Measurements from ENCODE around the gene SLC6A17.
A peak's percentile ranks its signal among the peaks of the same experiment; 100 is the strongest.

SLC6A17 gene

GRCh38 chr1:110150330-110151174 lies at the start of gene SLC6A17:
TSS of gene SLC6A17 (plus strand) at chr1:110150494. CDS start at chr1:110166930, 16,436 bp downstream.
- DNase-seq (ENCODE audit: low read depth): no peak

- no peak for DNase-seq (ENCODE audit: low read depth)
These were observed 48.2 kb upstream of the SLC6A17 start for GRCh38 chr1:110102081-110102480.

- peak; percentile 23 for DNase-seq (ENCODE audit: low read depth)
These were observed 44.0 kb upstream of the SLC6A17 start for GRCh38 chr1:110106013-110106941.

- no peak for DNase-seq (ENCODE audit: low read depth)
These were observed 42.3 kb upstream of the SLC6A17 start for GRCh38 chr1:110107867-110108469.

DNA sequence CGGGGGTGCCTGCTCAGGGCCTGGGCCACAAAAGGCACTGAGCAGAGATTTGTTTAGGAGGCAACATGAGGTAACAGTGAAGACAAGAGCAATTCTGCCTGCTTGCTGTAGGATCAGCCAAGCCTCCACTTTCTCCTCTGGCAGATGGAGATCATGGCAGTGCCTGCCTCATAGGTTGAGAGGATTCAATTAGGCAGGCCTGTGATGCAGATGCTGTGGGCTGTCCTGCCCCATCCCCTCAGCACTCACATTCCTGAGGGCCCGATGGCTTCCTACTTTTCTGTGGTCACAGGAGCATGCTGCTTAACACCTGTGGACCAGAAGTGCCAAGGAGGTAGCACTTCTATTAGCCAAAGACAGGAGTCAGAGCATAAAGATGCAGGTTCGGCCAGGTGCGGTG lies 39.2 kb upstream of the SLC6A17 start:
- DNase-seq (ENCODE audit: low read depth): no peak

DNA sequence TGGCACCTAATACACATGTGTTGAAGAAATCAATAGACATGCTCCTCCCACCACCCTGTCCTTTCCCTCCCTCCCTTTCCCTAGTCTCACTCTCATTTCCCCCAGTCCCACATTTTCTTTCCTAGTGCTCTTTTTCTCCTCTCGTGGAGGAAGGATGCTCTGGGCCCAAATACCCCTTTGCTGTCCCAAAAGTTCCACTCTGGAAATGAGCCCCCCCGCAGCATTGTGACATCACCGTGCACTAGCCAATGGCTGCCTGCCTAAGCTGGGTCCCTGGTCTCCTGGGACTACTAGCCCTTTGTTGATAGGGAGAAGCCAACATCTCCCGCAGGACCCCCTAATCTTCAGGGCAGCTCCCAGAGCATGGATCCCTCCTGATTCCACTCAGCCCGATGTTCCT lies 38.2 kb upstream of the SLC6A17 start, which contains the start of gene UBL4B:
UBL4B (plus strand) TSS at position 301 of the 400 bp plus-strand sequence; CDS start at position 393, 92 bp downstream.
- no peak for DNase-seq (ENCODE audit: low read depth)

DNA sequence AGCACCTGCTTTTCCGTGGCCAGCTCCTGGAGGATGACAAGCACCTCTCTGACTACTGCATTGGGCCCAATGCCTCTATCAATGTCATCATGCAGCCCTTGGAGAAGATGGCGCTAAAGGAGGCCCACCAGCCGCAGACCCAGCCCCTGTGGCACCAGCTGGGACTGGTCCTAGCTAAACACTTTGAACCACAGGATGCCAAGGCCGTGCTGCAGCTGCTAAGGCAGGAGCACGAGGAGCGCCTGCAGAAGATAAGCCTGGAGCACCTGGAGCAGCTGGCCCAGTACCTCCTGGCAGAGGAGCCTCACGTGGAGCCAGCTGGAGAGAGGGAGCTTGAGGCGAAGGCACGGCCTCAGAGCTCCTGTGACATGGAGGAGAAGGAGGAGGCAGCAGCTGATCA lies 37.6 kb upstream of the SLC6A17 start:
- DNase-seq (ENCODE audit: low read depth): no peak

DNA sequence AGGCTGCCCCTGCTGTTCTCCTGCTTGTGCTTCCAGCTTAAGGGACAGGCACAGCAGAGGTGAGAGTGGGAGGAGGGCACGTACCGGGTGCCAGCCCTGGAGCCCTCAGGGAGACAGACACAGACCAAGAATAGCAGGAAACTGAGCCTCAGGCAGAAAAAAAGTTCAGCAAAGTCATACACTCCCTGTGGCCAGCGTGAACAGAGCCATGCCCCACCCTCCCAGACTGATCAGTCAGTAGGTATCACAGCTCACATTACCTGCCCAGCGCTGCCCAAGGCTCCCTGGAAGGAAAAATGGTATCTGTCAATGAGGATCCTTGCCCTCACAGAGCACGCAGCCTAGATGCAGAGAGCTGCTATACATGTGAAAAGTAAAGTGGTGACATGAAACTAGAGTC lies 36.7 kb upstream of the SLC6A17 start:
- no peak for DNase-seq (ENCODE audit: low read depth)

- no peak for DNase-seq (ENCODE audit: low read depth)
These were observed 36.1 kb upstream of the SLC6A17 start for GRCh38 chr1:110114173-110114572.

- DNase-seq (ENCODE audit: low read depth): no peak
These were observed 35.5 kb upstream of the SLC6A17 start for GRCh38 chr1:110114784-110115183.

DNA sequence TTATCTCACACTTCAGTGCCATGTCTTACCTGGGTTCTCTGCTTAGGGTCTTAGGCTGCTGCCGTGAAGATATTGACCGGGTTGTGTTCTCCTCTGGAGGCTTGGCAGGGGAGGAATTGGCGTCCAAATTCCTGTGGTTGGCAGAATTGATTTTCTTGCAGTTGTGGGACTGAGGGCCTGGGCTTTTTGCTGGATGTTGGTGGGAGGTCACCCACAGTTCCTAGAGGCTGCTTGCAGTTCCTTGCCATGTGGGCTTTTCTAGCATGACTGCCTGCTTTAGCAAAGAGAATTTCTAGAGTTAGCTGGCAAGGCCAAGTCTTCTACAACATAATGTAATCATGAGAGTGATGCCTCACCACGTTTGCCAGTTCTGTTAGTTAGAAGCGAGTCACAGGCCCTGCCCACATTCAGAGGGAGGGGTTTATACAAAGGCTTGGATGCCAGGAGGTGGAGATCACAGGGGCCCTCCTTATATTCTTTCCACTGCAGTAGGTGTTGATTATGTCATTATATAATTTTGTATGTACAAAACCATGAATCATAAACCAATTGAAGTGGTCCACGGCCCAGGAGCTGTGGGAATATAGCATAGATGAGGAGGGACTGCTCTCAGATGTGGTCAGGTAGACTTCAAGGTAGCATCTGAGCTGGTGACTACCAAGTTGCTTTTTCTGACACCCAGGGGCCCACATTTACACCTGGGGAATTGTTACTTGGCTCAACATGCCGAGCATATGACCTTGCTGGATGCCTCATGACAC lies 31.5 kb upstream of the SLC6A17 start:
- no peak for DNase-seq (ENCODE audit: low read depth)

DNA sequence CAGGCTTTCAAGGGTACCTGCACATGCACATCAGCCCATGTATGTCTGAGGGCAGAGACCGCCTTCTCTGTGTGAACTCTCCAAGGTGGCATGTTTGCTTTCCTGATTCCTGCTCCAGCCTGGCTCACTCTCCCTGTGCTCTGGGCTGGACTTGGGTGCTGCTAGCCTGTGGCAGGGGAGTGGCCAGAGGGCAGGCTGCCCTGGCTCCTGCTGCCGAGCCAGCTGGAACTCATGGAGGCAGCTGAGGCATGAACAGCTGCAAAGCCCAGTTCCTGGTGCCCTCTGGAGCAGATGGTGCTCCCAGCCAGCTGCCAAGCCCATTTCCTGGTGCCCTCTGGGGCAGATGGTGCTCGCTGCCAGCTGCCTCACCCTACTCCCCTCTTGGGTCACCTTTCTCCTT lies 30.5 kb upstream of the SLC6A17 start:
- no peak for DNase-seq (ENCODE audit: low read depth)

DNA sequence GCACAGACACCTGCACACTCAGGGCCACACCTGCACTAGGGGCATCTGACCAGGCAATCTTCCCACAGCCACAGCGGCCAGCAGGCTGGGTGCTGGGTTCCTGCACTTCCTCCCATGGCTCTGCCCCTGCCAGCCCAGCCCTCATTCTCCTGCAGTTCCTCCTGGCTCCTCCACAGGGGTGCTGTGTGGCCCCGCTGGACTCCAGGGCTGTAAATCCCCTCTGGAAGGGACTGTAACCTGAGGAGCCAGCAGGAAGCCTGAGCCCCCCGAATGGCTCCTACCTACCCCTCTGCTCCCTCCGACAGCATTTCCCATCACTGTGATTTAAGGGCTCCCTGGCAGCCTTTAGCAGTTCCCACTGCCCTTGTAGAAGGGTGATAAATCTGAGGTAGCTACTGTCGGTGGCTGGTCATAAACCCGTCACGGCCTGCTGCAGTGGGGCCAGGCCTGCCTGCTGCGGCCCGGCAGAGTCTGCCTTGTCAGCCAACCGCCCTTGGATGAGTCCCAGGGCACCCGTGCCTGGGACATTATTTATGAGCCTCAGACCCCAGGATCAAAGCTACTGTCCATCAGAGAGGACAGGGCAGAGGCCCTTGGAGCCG lies 29.2 kb upstream of the SLC6A17 start:
- no peak for DNase-seq (ENCODE audit: low read depth)

DNA sequence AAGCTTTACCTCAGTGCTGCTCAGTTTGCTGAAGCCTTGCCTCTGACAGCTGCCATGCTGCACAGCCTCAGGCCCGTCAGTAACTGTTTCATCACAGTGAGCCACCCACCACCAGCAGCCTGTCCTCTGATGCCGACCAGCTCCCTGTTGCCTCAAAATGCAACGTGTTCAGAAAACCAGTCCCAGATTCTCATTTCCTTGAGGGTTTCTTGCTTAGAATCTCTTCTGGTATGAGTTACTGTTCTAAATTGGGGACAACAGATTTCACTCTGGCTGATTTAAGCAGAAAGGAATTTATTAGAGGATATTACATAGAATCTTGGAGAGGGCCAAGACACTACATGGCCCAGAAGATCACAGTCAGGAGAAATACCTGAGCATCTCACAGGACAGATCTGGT lies 27.1 kb upstream of the SLC6A17 start:
- no peak for DNase-seq (ENCODE audit: low read depth)

- DNase-seq (ENCODE audit: low read depth): no peak
These were observed 24.5 kb upstream of the SLC6A17 start for GRCh38 chr1:110125810-110126209.

DNA sequence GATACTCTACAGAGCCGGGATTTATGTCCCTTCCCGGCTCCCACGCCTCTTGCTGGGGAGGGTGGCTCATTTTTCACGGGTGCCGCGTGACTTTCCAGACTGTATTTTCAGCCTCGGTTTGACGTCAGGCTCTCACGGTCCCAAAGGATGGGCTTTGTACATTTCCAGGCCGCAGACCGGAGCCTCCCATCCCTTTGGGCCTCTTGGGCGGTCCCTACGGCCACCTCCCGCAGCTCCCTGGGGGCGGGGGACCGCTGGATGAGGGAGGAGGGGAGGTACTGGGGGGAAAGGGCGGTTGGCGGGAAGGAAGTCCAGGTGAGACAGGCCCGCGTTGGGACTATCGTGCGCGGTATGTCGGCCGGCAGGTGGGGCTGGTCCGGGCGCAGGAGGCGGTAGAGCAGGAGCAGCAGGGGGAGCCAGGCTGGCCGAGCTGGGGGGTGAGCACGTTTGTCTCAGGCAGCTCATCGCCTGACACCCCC lies 20.1 kb upstream of the SLC6A17 start:
- DNase-seq (ENCODE audit: low read depth): no peak

GRCh38 chr1:110130989-110131388 lies 19.3 kb upstream of the SLC6A17 start:
- no peak for DNase-seq (ENCODE audit: low read depth)

GRCh38 chr1:110132682-110133081 lies 17.6 kb upstream of the SLC6A17 start:
- no peak for DNase-seq (ENCODE audit: low read depth)

DNA sequence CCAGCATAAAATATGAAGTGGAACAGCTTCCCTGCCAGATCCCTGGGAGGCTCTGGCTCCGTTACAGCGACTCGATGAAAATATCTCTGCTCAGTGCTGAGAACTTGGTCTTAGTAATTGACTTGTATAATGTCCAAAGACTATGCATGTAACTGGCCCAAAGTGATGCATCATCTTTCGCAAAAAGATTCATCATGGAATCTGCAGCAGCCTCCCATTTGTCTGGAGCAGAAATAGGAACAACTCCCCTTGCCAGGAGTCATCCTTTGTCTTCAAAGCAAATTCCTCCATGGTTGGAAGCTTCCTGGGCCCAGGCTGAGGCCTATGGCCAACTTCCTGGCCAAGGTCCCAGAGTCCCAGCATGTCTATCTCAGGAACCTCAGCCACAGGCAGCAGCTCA lies 16.9 kb upstream of the SLC6A17 start:
- no peak for DNase-seq (ENCODE audit: low read depth)

DNA sequence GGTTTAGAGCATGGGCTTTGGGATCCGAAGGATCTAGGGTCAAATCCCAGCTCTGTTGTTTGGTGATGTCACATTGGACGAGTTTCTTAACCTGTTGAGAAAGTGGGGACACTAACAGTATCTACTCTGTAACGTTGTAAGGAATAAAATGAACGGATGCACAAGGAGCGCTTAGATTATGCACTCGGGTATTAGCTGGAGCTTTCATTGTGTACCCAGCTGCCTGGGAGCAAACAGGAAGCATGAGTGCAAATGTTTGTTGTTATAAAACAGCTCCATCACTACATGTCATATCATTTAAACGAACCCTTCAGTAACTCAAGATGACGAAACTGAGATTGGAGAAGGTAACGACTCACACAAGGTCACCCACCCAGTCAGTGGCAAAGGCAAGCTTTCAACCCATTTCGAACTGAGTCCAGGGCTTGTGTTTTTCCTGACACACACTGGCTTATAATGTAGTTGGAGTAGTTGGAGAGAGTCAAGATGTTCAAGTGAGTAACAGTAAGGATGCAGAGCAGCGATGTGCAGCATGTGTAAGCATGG lies 16.2 kb upstream of the SLC6A17 start:
- DNase-seq (ENCODE audit: low read depth): no peak

GRCh38 chr1:110135246-110135645 lies 15.0 kb upstream of the SLC6A17 start:
- DNase-seq (ENCODE audit: low read depth): no peak

Data from activated T-helper 1 cell treated with Interleukin-2 at 50 U/mL for 16 hours (primary cell).